ENCODE measurements around the gene ASPM. TPM values are rescaled to one million over a fixed set of nuclear protein-coding genes. Genes with fewer than 3 reads are reported as not detected.

ASPM gene
- total and polyA plus RNA-seq, 9 of the 15 experiments (the other 6 are each of a cell fraction or from before 2014, with no cell fraction given) = 22.7 to 84.4 (median 46.4) TPM

- 13% methylated on average over 1 of the region's 1 CpG for WGBS (ENCODE audit: insufficient coverage, low coverage, missing lambda C conversion rate)
- H3K9ac ChIP-seq (ENCODE audit: insufficient read depth in 1 of 2, low read depth in 2 of 2, low read length in 2 of 2) = peak overlapping the region in 1 of 2 experiments; percentile 6; a peak in 1 of 4 replicates
- H3K27ac ChIP-seq (ENCODE audit: extremely low read depth, low read depth, low read length) = peak overlapping the region; percentile 1; the same call in 1 of the 3 replicates
- BruUV-seq (replicated peaks) = no TSS peak
- H3K27me3 ChIP-seq (ENCODE audit: control insufficient read depth in 2 of 2, insufficient read depth in 2 of 2, low read length in 2 of 2) = no peaks in the 10 kb centered on the region
- peak; percentile 84 for ATAC-seq
- FAIRE-seq = peak; percentile 11
- no peaks in the 10 kb centered on the region for H3K9me3 ChIP-seq (replicated peaks; ENCODE audit: control insufficient read depth, insufficient read depth, low read depth, low read length)
- intact Hi-C loops (cut with micrococcal nuclease) (no loop called here), in situ Hi-C loops (cut with MboI) (no loop called here)
- H3K4me3 ChIP-seq = no peak overlapping the region
- peak in 3 of 4 experiments; percentile 18 to 72 (median 47) for DNase-seq (ENCODE audit: extremely low read depth in 1 of 4, low spot score in 3 of 4)
- no peaks in the 10 kb centered on the region for H4K20me1 ChIP-seq (replicated peaks; ENCODE audit: control insufficient read depth, insufficient read depth, low read length)
- H3K9me1 ChIP-seq (ENCODE audit: control insufficient read depth, insufficient read depth, low read length) = no peaks in the 10 kb centered on the region
- ChIA-PET POLR2A (interaction anchor here (1.2 to 1.3 kb wide), 3 partner anchors 8 to 83 kb away, joined by 3 to 4 read pairs (median 3); no protein-coding TSS in a partner anchor), CTCF (ENCODE audit: low intra/inter-chr PET ratio) (interaction anchor here (0.6 kb wide), 1 partner anchor 1188 kb away, joined by 4 read pairs; no protein-coding TSS in a partner anchor)
- peak overlapping the region; percentile 13; the same call in 1 of the 2 replicates for H3K4me2 ChIP-seq (ENCODE audit: insufficient read depth, low read length)
- H3K36me3 ChIP-seq (ENCODE audit: control insufficient read depth, insufficient read depth, low read length) = peaks cover 50% of the 10 kb centered on the region
- H3K79me2 ChIP-seq (ENCODE audit: control insufficient read depth, insufficient read depth, low read length) = no peaks in the 10 kb centered on the region
- peaks cover 0 to 11% of the 10 kb centered on the region in 2 experiments; a peak in 2 of 5 replicates for H3K4me1 ChIP-seq (replicated peaks in 1 of 2; ENCODE audit: control insufficient read depth in 2 of 2, insufficient read depth in 2 of 2, low read length in 2 of 2)
- H2AFZ ChIP-seq (ENCODE audit: low read depth, low read length) = peak overlapping the region; percentile 9; the same call in 1 of the 2 replicates
- TF ChIP-seq ZMIZ1 (IDR thresholded peaks at IDR 0.05; ENCODE audit: low read depth in 2 of 2, low read length in 2 of 2) (no peak), TCF3 (CRISPR knock-in tag; IDR thresholded peaks at IDR 0.05) (peak; percentile 22; the same call in 1 of the 2 replicates), PBX2 (CRISPR knock-in tag; IDR thresholded peaks at IDR 0.05; ENCODE audit: low read depth) (no peak), PBX2 (tag; conservative IDR thresholded peaks at IDR 0.05; ENCODE audit: low read depth) (0 out of 2 replicates have a peak, but pooled peaks have one; percentile 25), MAFF (IDR thresholded peaks at IDR 0.05; ENCODE audit: low read length) (peak; percentile 44; the same call in 1 of the 2 replicates), SMARCA4 (IDR thresholded peaks at IDR 0.05) (peak; percentile 43; the same call in 1 of the 2 replicates), ZFPM2 (CRISPR knock-in tag; IDR thresholded peaks at IDR 0.05) (no peak), XRCC4 (IDR thresholded peaks at IDR 0.05; ENCODE audit: extremely low read depth, insufficient read depth, insufficient read length) (no peak), NFE2 (IDR thresholded peaks at IDR 0.05; ENCODE audit: low read depth) (peak; percentile 34; the same call in 1 of the 2 replicates)
- TF ChIP-seq, protein P1, sequence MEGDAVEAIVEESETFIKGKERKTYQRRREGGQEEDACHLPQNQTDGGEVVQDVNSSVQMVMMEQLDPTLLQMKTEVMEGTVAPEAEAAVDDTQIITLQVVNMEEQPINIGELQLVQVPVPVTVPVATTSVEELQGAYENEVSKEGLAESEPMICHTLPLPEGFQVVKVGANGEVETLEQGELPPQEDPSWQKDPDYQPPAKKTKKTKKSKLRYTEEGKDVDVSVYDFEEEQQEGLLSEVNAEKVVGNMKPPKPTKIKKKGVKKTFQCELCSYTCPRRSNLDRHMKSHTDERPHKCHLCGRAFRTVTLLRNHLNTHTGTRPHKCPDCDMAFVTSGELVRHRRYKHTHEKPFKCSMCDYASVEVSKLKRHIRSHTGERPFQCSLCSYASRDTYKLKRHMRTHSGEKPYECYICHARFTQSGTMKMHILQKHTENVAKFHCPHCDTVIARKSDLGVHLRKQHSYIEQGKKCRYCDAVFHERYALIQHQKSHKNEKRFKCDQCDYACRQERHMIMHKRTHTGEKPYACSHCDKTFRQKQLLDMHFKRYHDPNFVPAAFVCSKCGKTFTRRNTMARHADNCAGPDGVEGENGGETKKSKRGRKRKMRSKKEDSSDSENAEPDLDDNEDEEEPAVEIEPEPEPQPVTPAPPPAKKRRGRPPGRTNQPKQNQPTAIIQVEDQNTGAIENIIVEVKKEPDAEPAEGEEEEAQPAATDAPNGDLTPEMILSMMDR (IDR thresholded peaks at IDR 0.05 in 2 of 3, conservative IDR thresholded peaks at IDR 0.05 in 1 of 3; ENCODE audit: insufficient read depth in 2 of 3, low read depth in 1 of 3, low read length in 3 of 3) = 0 out of 6 replicates have a peak, but pooled peaks of 1 of the 3 experiments have one; percentile 4
- TF ChIP-seq, protein P2, sequence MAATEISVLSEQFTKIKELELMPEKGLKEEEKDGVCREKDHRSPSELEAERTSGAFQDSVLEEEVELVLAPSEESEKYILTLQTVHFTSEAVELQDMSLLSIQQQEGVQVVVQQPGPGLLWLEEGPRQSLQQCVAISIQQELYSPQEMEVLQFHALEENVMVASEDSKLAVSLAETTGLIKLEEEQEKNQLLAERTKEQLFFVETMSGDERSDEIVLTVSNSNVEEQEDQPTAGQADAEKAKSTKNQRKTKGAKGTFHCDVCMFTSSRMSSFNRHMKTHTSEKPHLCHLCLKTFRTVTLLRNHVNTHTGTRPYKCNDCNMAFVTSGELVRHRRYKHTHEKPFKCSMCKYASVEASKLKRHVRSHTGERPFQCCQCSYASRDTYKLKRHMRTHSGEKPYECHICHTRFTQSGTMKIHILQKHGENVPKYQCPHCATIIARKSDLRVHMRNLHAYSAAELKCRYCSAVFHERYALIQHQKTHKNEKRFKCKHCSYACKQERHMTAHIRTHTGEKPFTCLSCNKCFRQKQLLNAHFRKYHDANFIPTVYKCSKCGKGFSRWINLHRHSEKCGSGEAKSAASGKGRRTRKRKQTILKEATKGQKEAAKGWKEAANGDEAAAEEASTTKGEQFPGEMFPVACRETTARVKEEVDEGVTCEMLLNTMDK (IDR thresholded peaks at IDR 0.05; ENCODE audit: borderline replicate concordance, insufficient read depth, low read depth, low read length, poor library complexity, severe bottlenecking) = no peak
These were observed 50.3 kb downstream of the ASPM start for GRCh38 chr1:197096137-197096536.
